SU-DHL-6 (cell line): Measurements from ENCODE around the gene EPHB6.

Source experiments
- EZH2phosphoT487 ChIP-seq: fragments of 200-600 bp; sonication (generic), shearing (Covaris generic); conservative IDR thresholded peaks from 2 replicates; pipeline ENCODE4 v1.6.1; 2018; ENCODE audit warnings: mild to moderate bottlenecking, antibody characterized with exemption, low read length, moderate library complexity, mixed read lengths
- TF ChIP-seq, protein P1 (sequence below): fragments of 200-600 bp; sonication (generic); IDR thresholded peaks from one replicate; pipeline ENCODE4 v1.5.1; 2017; ENCODE audit warnings: antibody characterized with exemption, mild to moderate bottlenecking, low read length, moderate library complexity; ENCODE audit not compliant: insufficient read depth, poor library complexity, severe bottlenecking

DNA sequence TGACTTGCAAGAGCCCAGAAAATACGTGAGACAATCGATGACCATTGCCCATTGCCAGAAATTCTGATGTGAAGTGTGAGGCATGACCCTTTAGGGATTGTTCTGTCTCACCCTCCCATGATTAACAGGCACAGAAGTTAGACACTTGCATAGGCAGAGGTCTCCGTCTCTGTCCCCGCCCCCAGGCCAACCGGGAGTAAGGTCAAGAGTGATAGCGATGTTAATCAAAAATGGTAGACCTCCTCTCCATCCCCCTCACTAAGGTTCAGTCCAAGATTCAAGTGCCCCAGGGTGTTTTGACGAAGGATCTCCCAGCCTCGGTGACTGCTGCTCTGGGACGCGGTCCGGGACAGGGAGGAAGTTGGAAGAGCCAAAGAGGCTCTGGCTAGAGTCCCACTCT lies 53.4 kb downstream of the EPHB6 start:
- TF ChIP-seq, protein P1, sequence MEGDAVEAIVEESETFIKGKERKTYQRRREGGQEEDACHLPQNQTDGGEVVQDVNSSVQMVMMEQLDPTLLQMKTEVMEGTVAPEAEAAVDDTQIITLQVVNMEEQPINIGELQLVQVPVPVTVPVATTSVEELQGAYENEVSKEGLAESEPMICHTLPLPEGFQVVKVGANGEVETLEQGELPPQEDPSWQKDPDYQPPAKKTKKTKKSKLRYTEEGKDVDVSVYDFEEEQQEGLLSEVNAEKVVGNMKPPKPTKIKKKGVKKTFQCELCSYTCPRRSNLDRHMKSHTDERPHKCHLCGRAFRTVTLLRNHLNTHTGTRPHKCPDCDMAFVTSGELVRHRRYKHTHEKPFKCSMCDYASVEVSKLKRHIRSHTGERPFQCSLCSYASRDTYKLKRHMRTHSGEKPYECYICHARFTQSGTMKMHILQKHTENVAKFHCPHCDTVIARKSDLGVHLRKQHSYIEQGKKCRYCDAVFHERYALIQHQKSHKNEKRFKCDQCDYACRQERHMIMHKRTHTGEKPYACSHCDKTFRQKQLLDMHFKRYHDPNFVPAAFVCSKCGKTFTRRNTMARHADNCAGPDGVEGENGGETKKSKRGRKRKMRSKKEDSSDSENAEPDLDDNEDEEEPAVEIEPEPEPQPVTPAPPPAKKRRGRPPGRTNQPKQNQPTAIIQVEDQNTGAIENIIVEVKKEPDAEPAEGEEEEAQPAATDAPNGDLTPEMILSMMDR = no peak
- no peak for TF ChIP-seq EZH2phosphoT487
